Endometrial microvascular endothelial cells (primary cell): Measurements from ENCODE around the gene ROR1. TPM values are rescaled to one million over a fixed set of nuclear protein-coding genes. Genes with fewer than 3 reads are reported as not detected.

ENCODE experiments used
- in situ Hi-C: cut with HindIII; loops from 2 replicates; pipeline ENCODE4 v1.10.0; 2017; ENCODE audit warnings: low sequenced_read_pairs, low pct_unique_long_range_greater_than_20kb; ENCODE audit errors: inconsistent ontology term
- total RNA-seq: library from RNA; depleted of rRNA; stranded (reverse); fragments of >200 nt; gene quantifications from one replicate; pipeline ENCODE4 v1.2.3, GENCODE V29; 2015; ENCODE audit errors: inconsistent ontology term

Gene ROR1
- total RNA-seq, 1 donor from 2014 or later, result 3.1 TPM

- in situ Hi-C loops, result no loop called here
Measured at GRCh38 chr1:63936801-63937200, 163.0 kb downstream of the ROR1 start.

DNA sequence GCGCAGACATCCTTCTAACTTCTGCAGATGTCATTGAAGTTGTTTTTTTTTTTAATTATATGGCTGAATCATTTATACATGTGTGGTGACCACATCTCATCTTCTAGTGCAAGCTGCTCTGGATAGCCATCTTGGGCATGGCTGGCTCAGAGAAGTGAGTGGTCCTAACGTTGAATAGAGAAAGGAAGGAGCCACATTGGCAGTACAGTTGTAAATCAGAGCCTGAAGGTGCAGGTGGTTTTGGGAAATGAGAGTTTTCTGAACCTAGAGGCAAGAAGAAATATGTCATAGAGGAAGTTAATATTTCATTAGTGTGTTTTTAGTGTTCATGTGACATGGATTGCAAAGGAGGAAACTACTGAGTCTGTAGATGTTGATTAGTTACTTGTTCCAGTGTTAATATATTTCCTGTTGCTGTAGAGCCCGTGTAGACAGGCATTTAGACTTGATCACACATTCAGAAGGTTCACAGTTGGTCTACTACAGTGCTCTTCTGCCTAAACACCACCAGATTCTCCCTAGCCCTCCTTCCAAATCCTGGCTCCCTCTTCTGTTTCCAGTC is 163.7 kb downstream of the ROR1 start:
- in situ Hi-C loops, result no loop called here

DNA sequence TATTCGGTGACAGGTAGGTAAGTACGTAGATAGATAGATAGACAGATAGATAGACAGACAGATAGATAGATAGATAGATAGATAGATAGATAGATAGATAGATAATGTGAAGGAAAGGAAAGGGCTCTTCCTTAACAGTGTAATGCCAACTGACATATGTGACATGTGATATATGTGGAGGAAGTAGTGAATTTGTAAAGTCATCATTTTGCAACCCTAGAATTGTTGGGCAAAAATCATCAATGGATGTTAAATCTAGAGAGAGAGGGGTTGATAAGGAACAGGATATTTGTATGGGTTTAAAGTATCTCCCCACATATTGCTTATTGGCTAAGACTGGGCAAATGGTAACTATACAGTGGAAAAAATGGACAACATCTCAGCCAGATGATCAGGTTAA is 166.6 kb downstream of the ROR1 start:
- in situ Hi-C loops, result no loop called here

DNA sequence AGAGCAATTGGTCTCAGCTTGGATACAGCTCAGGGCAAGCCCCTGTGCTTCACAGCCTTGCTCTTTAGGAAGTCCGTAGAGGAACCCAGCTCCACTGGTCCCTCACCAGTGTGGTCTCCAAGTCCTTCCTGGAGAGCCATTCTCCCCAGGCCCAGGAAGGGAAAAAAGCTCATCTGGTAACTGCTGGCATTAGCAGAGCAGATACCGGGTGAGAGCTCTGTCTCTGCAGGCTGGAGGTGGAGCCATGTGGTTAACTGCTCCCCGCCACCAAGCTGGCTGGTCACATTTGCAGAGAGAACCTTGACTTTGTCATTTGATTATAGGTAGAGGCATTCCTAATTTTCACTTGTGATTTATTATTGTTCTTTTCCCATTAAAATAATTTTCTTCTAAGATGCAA is 169.6 kb downstream of the ROR1 start:
- in situ Hi-C loops, result no loop called here

- in situ Hi-C loops, result no loop called here
Measured at GRCh38 chr1:63945943-63946342, 172.1 kb downstream of the ROR1 start.

DNA sequence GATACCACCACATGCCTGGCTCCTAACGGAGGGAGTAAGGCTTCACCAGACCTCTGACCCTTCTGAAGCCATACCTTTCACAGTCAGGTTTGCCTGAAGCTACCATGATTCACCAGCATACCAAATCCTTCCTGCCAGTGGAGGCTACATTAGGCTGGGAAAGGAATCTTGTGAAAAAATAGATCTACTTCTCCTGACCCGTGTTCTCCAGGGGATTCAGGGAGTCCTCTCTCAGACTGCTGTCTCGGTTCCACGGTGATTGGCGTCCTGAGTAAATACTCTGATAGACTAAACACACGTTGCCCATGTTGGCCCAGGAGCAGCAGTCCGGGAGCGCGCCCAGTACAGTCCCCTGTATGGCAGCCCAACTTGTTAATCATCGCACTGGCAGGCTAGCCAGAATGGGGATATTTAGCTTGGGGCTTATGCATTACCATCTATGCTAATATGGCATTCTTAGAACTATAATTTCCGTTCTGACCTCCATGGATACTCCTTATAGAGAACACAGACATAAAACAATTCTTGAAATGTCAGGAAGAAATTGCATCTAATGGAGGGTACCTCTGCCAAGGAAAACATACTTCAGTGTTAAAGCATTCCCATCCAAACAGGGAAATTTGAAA is 173.2 kb downstream of the ROR1 start:
- in situ Hi-C loops, result no loop called here

DNA sequence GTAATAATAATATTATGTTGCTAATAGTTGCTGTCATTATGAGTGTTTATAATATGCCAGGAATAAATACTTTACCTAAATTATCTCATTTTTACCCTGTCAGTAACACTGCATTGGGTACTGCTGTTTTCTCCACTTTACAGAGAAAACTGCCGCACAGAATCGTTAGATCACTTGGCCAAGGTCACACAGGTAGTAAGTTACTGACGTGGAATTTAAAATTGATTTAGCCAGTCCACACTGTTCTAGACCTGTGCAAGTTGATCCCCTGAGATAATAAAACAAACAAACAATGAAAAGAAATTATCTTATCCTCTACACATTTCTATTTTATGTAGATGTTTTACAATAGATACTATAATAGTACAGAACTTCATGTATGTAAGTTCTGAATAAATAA is 174.1 kb downstream of the ROR1 start:
- in situ Hi-C loops, result no loop called here

DNA sequence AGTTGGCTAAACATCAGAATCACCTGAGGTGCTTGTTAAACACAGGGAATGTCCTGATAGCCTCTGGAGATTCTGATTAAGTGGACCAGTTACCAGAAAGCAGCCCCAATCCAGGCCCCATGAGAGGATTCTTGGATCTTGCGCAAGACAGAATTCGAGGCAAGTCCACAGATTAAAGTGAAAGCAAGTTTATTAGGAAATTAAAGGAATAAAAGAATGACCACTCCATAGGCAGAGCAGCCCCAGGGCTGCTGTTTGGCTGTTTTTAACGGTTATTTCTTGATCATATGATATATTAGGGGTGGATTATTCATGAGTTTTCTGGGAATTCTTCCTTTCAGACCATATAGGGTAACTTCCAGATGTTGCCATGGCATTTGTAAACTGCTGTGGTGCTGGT is 176.2 kb downstream of the ROR1 start:
- in situ Hi-C loops, result no loop called here

GRCh38 chr1:63951059-63951946 is 177.5 kb downstream of the ROR1 start:
- in situ Hi-C loops, result no loop called here

DNA sequence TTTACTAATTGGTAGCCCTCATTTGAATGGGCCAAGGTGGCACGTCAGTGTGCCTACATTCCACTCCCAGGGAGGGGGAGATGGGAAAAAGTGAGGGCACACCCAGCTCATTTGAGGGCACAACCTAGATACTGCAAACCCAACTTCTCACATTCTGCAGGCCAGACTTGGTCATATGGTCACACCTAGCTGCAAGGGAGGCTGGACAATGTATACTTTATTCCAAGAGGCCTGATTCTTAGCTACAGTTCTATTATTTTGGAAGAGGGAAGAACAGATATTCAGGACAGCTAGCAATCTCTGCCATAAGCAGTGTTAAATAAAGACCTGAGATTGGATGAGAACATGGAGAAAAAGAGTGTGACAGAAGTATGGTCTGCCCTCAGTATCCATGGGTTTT is 180.4 kb downstream of the ROR1 start:
- in situ Hi-C loops, result no loop called here

GRCh38 chr1:63955370-63956145 is 181.7 kb downstream of the ROR1 start:
- in situ Hi-C loops, result no loop called here

- in situ Hi-C loops, result no loop called here
Measured at GRCh38 chr1:63958556-63958955, 184.7 kb downstream of the ROR1 start.

GRCh38 chr1:63960326-63960725 is 186.5 kb downstream of the ROR1 start:
- in situ Hi-C loops, result no loop called here

GRCh38 chr1:63966016-63966415 is 192.2 kb downstream of the ROR1 start:
- in situ Hi-C loops, result no loop called here

- in situ Hi-C loops, result no loop called here
Measured at GRCh38 chr1:63967901-63968300, 194.1 kb downstream of the ROR1 start.

- in situ Hi-C loops, result no loop called here
Measured at GRCh38 chr1:63968663-63969440, 195.0 kb downstream of the ROR1 start.

DNA sequence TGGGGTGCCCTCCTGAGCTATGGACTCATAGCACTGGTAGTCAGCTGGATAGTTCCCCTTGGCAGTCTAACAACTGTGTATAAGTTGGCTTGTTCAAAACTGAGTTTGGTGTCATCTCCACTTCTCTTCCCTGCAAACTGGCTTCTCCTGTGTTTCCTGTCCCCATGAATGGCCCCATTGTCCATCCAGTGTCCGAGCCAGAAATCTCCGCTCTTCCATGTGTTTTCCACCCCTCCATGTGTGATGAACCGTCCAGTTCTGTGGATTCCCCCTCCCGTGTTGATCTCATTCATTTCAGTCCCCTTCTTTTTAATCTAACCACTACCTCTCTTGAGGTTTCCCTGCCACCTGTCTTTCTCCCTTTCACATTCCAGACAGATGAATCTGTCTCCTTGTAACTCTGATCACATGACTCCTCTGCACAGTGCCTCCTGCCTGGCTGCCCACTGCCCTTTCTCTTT is 195.7 kb downstream of the ROR1 start:
- in situ Hi-C loops, result no loop called here

DNA sequence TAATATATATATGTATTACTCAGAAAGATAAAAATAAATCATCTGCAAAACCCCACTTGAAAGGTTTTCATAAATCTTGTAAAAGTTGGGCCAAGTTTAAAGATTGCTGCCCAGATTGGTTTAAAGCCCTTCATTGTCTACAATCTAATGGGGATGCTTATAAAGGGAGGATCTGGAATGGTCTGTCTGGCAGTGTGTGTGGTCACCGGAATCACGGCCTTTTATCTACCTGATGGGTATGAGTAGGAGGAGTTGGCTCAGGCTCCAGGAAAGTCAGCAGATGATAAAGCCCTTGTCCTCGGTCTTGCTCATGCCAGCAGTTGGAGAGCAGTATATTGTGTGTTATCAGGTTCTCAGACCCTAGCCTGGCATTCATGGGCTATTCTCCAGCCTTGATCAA is 197.7 kb downstream of the ROR1 start:
- in situ Hi-C loops, result no loop called here

- in situ Hi-C loops, result no loop called here
Measured at GRCh38 chr1:63973005-63973419, 199.2 kb downstream of the ROR1 start.
